ENCODE results near the gene PINLYP. TPM values are rescaled to one million over a fixed set of nuclear protein-coding genes. Genes with fewer than 3 reads are reported as not detected.

The PINLYP gene
- total RNA-seq, 4 donors from 2014 or later = 3.3 to 11.7 (median 6.0) TPM

DNA sequence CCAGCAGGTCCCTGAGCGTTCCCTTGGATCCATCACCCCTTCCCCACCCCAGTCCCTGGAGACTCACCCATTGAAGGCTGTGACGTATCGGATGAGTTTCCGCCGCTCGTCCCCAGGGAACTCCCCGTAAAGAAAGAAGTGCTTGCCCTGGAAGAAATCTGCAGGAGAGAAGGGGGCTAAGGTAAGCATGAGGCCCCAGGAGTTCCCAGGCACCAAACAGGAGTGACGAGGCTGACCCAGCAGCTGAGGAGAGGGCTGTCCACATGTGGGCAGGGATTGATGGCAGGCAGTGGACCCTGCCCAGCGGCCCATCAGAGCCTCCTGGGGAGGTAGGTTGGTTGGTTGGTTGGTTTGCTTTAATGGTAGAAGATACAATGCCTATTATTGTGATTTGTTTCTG, 31.5 kb upstream of the PINLYP start:
- TF ChIP-seq, protein P1, sequence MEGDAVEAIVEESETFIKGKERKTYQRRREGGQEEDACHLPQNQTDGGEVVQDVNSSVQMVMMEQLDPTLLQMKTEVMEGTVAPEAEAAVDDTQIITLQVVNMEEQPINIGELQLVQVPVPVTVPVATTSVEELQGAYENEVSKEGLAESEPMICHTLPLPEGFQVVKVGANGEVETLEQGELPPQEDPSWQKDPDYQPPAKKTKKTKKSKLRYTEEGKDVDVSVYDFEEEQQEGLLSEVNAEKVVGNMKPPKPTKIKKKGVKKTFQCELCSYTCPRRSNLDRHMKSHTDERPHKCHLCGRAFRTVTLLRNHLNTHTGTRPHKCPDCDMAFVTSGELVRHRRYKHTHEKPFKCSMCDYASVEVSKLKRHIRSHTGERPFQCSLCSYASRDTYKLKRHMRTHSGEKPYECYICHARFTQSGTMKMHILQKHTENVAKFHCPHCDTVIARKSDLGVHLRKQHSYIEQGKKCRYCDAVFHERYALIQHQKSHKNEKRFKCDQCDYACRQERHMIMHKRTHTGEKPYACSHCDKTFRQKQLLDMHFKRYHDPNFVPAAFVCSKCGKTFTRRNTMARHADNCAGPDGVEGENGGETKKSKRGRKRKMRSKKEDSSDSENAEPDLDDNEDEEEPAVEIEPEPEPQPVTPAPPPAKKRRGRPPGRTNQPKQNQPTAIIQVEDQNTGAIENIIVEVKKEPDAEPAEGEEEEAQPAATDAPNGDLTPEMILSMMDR (IDR thresholded peaks at IDR 0.05; ENCODE audit: low read depth) = no peak

- TF ChIP-seq, protein P1 (IDR thresholded peaks at IDR 0.05; ENCODE audit: low read depth) = no peak
These were observed 30.3 kb upstream of the PINLYP start for GRCh38 chr19:43545276-43545675.

DNA sequence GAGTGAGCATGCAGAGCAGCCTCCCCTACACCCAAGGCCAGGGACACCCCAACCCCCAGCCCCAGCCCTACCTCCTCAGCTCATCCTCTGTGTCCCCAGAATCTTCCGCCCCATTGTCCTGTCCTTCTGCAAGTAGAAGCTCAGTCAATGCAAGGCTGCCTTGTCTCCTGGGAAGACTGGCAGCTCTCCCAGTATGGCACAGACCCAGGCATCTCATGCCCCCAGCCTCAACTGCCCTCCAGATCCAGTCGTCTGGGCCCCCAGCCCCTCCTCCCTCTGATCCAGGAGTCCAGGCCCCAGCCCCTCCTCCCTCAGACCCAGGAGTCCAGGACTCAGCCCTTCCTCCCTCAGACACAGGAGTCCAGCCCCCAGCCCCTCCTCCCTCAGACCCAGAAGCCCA, 29.6 kb upstream of the PINLYP start:
- TF ChIP-seq, protein P1 (IDR thresholded peaks at IDR 0.05; ENCODE audit: low read depth) = no peak

GRCh38 chr19:43546581-43546980, 29.0 kb upstream of the PINLYP start:
- TF ChIP-seq, protein P1 (IDR thresholded peaks at IDR 0.05; ENCODE audit: low read depth) = no peak

- TF ChIP-seq, protein P1 (IDR thresholded peaks at IDR 0.05; ENCODE audit: low read depth) = no peak
These were observed 26.9 kb upstream of the PINLYP start for GRCh38 chr19:43548706-43549105.

DNA sequence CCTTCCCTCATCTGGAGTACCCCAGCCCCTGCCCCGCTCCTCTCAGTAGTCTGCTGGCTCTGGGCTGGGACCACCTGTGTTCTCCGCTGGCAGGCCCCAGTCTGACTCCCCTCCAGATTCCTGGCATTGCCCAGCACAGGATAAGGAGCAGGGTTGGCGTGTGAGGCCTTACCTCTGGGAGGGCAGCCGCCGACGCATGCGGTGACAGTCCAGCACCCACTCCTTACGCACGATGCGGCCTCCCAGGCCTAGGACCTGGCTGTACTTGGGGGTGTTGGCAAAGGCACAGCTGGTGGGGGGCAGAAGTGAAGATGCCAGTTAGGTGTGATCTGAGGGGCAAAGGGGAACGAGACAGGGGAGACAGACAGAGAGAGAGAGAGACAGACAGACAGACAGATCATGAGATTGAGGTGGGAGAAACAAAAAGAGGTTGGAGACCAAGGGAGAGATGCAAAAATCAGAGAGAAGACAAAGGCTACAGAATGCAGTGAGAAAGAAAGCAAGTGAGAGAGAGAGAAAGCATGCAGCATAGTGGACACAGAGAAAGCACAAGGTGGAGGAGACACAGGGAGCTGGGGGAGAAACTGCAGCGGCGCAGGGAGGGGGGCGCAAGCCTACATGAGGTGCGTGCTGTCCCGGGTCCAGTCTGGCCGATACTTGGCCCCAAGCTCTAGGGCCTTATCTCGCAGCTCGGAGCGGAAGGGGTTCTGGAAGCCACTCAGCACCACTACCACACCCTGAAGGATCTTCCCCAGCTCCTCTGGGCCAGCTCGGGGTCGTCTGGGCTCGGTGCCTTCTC, 24.0 kb upstream of the PINLYP start:
- TF ChIP-seq, protein P1 (IDR thresholded peaks at IDR 0.05; ENCODE audit: low read depth) = no peak

- TF ChIP-seq, protein P1 (IDR thresholded peaks at IDR 0.05; ENCODE audit: low read depth) = no peak
These were observed 23.5 kb upstream of the PINLYP start for GRCh38 chr19:43552198-43552450.
